SIG-M5 treated with dmso at 0.1 percent for 504 hours (cell line): Measurements from ENCODE around the gene CRACR2A.

Source experiments
- DNase-seq: peaks from one replicate; lab custom pipeline; 2025; ENCODE audit not compliant: unreplicated experiment; lab: John Stamatoyannopoulos, UW

CRACR2A gene

GRCh38 chr12:3624273-3624672 is 128.6 kb downstream of the CRACR2A start:
- no peak for DNase-seq

- DNase-seq = peak; percentile 56
Observed at GRCh38 chr12:3622822-3623690, 129.9 kb downstream of the CRACR2A start.

- no peak for DNase-seq
Observed at GRCh38 chr12:3622021-3622821, 130.7 kb downstream of the CRACR2A start.

GRCh38 chr12:3620856-3621255 is 132.1 kb downstream of the CRACR2A start:
- DNase-seq = no peak

- no peak for DNase-seq
Observed at GRCh38 chr12:3617565-3617964, 135.3 kb downstream of the CRACR2A start.

- no peak for DNase-seq
Observed at GRCh38 chr12:3615862-3616261, 137.0 kb downstream of the CRACR2A start.

GRCh38 chr12:3614806-3615466 is 138.0 kb downstream of the CRACR2A start:
- no peak for DNase-seq

- no peak for DNase-seq
Observed at GRCh38 chr12:3613641-3614395, 139.1 kb downstream of the CRACR2A start.

GRCh38 chr12:3611860-3612703 is 140.8 kb downstream of the CRACR2A start:
- no peak for DNase-seq

GRCh38 chr12:3607821-3608220 is 145.1 kb downstream of the CRACR2A start:
- no peak for DNase-seq

- no peak for DNase-seq
Observed at GRCh38 chr12:3607039-3607720, 145.7 kb downstream of the CRACR2A start.

GRCh38 chr12:3606128-3606527 is 146.8 kb downstream of the CRACR2A start:
- DNase-seq = no peak

- no peak for DNase-seq
Observed at GRCh38 chr12:3605692-3606091, 147.2 kb downstream of the CRACR2A start.

- DNase-seq = peak; percentile 21
Observed at GRCh38 chr12:3604748-3605586, 147.9 kb downstream of the CRACR2A start.

- no peak for DNase-seq
Observed at GRCh38 chr12:3604286-3604685, 148.6 kb downstream of the CRACR2A start.

- no peak for DNase-seq
Observed at GRCh38 chr12:3603576-3603975, 149.3 kb downstream of the CRACR2A start.

- DNase-seq = no peak
Observed at GRCh38 chr12:3602488-3602887, 150.4 kb downstream of the CRACR2A start.

- no peak for DNase-seq
Observed at GRCh38 chr12:3601461-3602150, 151.3 kb downstream of the CRACR2A start.
